GM12875 (cell line): ENCODE results near the gene STOX2.

Source experiments
- H3K4me3 ChIP-seq: one replicate; pipeline ENCODE4 v1.5.1; 2011; ENCODE audit warnings: low read depth, low read length, control low read depth
- CTCF ChIP-seq: IDR thresholded peaks from 2 replicates; pipeline ENCODE4 v1.5.1; 2011; ENCODE audit warnings: low read depth, mild to moderate bottlenecking, control low read depth, inconsistent platforms, low read length, moderate library complexity, borderline replicate concordance; ENCODE audit not compliant: insufficient read depth

Gene STOX2

GRCh38 chr4:183875251-183875825, 29.8 kb upstream of the STOX2 start:
- no peak overlapping the region for H3K4me3 ChIP-seq
- no peak for TF ChIP-seq CTCF

- no peak overlapping the region for H3K4me3 ChIP-seq
- TF ChIP-seq CTCF = no peak
Measured at GRCh38 chr4:183876268-183876934, 28.7 kb upstream of the STOX2 start.

- no peak overlapping the region for H3K4me3 ChIP-seq
- no peak for TF ChIP-seq CTCF
Measured at GRCh38 chr4:183878251-183878970, 26.7 kb upstream of the STOX2 start.

GRCh38 chr4:183885205-183885720, 19.8 kb upstream of the STOX2 start:
- no peak for TF ChIP-seq CTCF
- no peak overlapping the region for H3K4me3 ChIP-seq

- TF ChIP-seq CTCF = no peak
- no peak overlapping the region for H3K4me3 ChIP-seq
Measured at GRCh38 chr4:183887351-183887750, 17.8 kb upstream of the STOX2 start.

GRCh38 chr4:183888564-183888963, 16.5 kb upstream of the STOX2 start:
- no peak for TF ChIP-seq CTCF
- H3K4me3 ChIP-seq = no peak overlapping the region
